Stimulated activated CD4-positive, alpha-beta T cell treated with anti-CD3 and anti-CD28 coated beads, Interleukin-1b, Interleukin-23, amount 100 ng/mL, for 48 hours (primary cell): ENCODE measurements around the gene CCR5AS.
"Not testable (repeated sequence)": the region's sequence is repeated elsewhere in the genome, so short reads cannot be mapped to it uniquely, and the experiment has no call there.

Source experiments
- DNase-seq: peaks from one replicate; pipeline ENCODE4 v3.0.0-alpha.2; 2020

The CCR5AS gene

DNA sequence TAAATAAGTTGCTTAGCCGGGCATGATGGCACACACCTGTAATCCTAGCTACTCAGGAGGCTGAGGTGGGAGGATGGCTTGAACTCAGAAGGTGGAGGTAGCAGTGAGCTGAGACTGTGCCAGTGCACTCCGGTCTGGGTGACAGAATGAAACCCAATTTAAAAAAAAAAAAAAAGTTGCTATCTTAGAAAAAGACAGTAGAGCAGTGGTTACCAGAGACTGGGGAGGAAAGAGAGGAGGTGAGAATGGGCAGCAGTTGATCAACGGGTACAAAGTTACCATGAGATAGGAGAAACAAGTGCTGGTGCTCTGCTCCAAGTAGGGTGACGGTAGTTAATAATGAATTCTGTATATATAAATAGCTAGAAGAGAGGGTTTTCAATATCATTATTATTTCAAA is 53.8 kb downstream of the CCR5AS start:
- DNase-seq, result no peak

DNA sequence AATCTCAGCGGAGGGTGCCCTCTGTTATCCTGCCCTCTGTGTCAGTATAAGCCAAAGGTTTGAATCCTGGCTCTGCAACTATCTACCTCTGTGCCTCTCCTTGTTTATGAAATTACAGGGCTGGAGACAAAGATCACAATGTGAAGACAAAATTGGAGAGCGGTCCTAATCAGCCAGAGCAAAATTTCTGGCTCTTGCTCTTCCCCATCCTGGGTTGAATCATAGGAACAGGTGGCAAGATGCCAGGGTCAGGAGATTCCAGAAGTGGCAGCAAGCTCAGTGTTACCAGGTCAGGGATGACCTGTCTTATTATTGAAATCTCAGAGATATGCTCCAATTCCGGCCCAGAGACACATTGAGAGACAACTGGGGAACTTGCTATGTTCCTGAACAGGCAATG is 55.2 kb downstream of the CCR5AS start:
- DNase-seq, result no peak

DNA sequence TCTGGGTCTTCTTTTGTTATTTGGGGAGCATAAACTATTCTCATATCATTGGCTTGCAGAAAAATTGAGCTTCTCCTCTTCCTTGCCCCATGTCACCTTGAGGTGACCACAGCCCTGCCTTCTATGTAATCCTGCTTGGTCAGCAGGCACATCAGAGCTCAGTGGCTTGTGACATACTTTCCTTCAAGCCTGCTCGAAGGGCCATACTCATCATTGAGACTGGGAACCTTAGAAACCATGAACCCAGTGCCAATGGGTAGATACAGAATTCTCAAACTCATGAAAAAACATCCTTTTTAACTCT is 56.7 kb downstream of the CCR5AS start:
- DNase-seq, result no peak

DNA sequence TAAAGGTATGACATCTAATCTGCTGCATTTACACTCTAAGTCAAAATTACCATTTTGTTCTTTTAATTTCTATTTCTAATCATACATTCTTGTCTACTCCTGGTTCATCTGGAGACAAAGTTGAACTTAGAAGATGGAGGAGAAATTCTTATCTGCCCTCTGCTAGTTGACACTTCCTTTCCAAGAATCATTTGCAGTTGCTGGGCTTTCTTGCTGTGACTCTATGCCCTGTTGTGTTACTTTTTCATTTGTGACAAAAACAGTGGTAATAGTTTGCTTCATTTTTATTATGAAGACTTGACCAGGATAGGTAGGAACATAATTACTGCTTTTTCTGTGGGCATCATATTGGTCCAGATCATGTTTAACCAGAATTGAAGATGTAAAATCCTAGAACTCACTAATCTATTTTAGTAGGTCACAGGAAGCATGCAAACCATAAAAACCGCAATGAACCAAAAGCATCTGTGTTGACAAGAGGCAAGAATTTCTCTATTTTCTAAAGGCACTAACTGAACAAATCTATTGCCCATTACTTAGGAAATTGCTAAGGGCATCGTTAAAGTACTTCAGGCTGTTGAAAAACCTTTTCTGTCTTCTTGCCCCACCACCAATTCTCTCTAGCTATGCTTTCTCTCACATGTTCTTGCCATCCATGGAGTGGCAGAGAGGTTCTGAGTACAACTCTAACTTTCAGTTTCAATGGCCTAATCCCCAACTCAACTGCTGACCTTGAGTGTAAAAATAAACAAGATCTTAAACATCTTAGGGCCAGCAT is 57.2 kb downstream of the CCR5AS start:
- no peak for DNase-seq

DNA sequence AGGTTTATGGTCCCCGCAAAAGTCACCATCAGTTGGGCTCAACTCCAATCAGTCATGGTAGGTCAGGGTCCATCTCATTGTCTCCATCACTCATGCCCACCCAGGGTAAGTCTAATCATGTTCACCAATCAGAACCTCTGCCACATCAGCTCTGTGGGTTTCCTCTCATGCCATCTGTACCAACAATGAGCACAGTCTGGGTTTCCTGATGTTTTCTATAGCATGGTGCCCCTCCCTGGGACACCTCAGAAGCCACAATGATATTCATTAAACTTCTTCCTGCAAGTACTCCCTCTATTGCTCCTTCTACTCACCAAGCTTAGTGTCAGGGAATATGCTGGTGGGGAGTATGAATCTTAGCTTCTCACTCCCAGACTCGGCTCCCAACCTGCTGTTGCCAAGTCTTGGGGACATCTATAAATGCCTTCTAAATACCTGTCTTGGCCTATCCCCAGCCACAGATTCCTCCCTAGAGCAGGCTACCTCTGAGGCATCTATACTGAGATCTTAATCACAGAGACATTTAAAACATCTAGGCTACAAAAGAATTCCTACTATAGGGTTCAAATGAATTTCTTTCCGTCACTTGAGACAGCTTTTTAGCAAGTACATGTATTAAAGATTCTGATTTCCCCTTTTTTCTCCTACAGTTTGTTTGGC is 57.9 kb downstream of the CCR5AS start:
- no peak for DNase-seq

DNA sequence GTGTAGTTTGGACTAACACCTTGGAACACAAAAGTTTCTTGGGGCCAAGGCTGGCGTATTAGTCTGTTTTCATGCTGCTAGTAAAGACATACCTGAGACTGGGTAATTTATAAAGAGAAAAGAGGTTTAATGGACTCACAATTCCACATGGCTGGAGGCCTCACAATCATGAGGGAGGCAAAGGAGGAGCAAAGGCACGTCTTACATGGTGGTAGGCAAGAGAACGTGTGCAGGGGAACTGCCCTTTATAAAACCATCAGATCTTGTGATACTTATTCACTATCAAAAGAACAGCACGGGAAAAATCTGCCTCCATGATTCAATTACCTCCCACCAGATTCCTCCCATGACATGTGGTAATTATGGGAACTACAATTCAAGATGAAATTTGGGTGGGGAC is 62.4 kb downstream of the CCR5AS start:
- DNase-seq, result no peak

DNA sequence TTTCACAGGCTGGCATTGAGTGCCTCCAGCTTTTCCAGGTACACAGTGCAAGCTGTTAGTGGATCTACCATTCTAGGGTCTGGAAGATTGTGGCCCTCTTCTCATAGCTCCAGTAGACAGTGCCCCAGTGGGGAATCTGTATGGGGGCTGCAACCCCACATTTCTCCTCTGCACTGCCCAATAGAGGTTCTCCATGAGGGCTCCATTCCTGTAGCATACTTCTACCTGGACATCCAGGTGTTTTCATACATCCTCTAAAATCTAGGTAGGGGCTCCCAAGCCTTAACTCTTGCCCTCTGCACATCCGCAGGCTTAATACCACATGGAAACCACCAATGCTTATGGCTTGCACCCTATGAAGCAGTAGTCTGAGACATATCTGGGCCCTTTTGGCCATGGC is 68.0 kb downstream of the CCR5AS start:
- no peak for DNase-seq

DNA sequence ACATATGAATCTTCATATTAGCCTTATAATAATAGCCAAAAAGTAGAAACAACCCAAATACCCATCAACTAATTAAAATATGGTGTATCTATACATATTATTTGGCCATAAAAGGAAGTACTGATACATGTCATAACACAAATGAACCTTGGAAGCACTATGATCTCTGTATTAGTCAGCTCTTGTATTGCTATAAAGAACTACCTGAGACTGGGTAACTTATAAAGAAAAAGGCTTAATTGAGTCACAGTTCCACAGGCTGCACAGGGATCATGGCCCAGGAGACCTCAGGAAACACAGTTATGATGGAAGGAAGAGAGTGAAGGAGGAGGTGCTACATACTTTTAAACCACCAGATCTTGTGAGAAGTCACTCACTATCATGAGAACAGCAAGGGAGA is 69.0 kb downstream of the CCR5AS start:
- no peak for DNase-seq

DNA sequence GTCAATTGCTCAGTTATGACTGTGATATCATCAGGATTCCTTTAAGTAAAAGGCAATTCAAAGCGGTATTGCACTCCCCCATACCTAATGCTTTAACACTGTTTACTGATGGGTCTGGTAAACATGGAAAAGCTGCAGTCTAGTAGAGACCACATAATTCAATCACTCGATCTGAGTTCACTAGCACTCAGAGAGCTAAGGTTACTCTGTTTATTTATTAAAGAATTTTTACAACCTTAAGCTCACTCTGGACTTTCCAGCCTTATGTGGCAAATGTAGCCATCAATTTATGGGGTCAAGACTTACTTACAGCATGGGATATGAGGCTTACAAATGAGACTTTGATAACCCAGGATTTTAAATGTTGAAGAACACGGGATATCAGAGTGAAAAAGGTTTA is 71.3 kb downstream of the CCR5AS start:
- DNase-seq, result no peak

DNA sequence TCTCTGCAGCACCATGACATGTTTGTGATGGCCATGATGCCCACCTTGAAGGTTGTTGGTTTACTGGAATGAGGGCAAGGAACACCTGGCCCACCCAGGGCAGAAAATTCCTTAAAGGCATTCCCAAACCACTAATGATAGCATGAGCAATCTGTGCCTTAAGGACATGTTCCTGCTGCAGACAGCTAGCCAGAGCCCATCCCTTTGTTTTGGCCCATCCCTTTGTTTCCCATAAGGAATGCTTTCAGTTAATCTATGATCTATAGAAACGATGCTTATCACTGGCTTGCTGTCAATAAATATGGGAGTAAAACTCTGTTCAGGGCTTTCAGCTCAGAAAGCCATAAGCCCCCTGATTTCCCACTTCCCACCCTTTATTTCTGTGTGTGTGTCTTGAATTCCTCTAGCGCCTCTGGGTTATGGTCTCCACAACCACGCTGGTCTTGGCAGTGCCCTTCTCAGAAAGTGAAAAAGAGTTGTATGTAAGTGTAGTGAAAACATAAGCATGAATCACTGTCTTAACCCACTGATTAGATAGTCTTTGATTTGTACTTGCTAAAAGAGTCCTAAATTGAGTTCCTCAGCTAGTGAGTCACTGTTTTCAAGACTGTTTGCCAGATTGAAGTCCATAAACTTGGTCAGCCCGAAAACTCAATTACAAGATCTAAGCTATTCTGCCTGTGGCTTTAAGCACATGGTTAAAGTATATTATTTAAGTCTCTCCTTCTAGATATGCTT is 72.0 kb downstream of the CCR5AS start:
- no peak for DNase-seq

GRCh38 chr3:46330676-46331075 is 76.2 kb downstream of the CCR5AS start:
- DNase-seq, result not testable (repeated sequence)

- DNase-seq, result no peak
Observed at GRCh38 chr3:46325645-46326300, 81.1 kb downstream of the CCR5AS start.

DNA sequence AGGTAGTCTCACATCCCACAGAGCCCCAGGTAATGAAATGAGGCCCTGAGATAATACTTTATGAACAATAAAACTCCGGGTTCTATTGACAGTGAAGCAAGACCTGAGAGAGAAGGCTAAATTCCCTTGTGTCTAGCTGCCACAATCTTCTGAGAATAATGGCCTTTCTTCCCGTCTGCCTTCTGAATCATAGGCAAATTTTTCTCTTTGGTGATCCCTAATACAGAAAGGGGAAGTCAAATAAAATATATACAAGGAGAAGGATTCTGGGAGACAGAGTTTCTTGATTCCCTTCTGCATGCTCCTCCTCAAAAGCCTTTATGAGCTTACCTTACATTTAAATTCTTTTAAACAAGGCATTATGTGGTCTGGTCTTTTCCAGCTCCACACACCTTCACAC is 82.8 kb downstream of the CCR5AS start:
- DNase-seq, result no peak

DNA sequence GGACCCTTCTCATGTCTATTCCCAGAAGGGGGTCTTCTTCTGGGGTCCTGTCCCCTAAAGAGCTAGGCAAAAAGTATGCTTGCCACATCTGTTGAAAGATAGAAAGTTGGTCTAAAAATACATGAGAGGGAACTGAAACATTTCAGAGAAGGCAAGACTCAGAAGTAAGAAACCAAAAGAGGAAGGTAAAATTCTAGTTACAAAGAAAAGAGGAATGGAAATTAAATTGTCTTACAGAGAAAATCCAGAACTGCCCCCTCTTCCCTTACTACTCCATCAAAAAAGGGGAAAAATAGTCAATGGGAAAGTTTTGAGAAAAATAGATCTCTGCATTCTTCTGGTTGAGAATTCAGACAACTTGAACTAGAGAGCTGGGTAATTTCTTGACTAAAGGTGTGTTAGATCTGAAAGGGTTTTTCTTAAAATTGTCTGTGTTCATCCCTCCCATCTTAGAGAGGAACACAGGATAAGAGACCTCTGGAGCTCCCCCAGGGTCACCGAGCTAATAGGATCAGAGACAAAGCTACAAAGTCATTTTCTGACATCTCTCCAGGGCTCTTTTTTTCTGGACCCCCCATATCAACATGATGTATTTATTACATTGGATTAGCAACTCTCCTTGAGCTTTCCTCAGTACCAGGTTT is 85.3 kb downstream of the CCR5AS start:
- no peak for DNase-seq

- no peak for DNase-seq
Observed at GRCh38 chr3:46318207-46318927, 88.5 kb downstream of the CCR5AS start.

- DNase-seq, result no peak
Observed at GRCh38 chr3:46316206-46316605, 90.7 kb downstream of the CCR5AS start.

- DNase-seq, result no peak
Observed at GRCh38 chr3:46314517-46314916, 92.3 kb downstream of the CCR5AS start.
